GM19099 (cell line): ENCODE measurements around the gene CLHC1.

Source experiments
- POLR2A ChIP-seq: IDR thresholded peaks from 3 replicates; pipeline ENCODE4 v1.6.1; 2011; ENCODE audit warnings: low read depth; ENCODE audit not compliant: insufficient read length; ENCODE audit errors: extremely low read depth

CLHC1 gene

DNA sequence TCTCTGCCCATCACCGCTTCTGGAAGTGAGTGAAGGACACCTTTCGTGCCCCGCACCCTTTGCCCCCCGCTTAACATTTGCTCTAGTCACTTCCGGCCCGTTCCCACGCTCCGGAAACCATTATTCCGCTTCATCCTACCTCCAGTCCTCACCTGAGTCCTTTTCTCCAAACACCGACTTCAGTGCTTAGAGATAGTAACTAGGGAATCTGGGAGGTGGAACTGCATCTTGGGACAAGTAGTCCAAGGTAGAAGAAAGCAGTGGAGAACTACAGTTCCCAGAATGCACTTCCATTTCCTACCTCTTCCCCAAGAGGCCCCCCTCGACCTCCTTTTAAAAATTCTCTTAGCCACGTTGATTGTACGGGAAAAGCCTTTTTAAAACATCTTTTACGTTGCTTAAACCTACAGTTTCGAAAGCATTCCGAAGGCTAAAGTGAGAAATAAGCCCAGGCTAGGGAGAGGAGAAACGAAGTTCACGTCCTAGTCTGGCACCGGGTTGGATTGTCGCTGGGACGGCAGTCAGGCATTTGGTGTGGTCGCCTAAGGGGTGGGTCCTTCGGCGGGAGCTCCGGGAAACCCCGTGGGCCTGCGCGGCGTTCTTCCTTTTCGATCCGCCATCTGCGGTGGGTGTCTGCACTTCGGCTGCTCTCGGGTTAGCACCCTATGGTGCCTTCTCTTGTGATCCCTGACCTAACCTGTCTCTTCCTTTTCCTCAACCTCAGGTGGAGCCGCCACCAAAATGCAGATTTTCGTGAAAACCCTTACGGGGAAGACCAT is at the start of gene CLHC1, which contains the start of gene RPS27A:
CLHC1 (minus strand) TSS at position 210 of the 779 bp plus-strand sequence. CDS start 9,882 bp downstream, outside the sequence.
RPS27A (plus strand) TSS at position 605 of the 779 bp plus-strand sequence; CDS start at position 742, 137 bp downstream.
- TF ChIP-seq POLR2A = peak; percentile 96

DNA sequence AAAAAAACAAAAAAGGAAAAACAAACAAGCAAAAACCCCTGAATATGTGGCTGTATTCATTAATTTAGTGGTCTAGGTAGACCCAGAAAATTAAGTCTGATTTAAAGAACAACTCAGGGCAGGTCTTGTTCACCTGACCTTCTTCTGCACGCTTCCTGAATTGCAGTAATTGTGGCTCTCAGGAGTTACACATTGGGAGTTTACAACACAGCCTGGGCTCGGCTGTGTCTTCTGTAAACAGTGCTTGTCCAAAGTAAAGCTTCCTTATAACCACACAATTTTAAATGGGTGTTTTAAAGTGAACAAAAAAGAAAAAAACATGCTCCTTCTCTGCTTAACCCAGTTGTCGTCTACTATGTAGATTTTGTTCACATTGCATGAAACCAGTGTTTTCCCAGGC is 45.2 kb upstream of the CLHC1 start:
- TF ChIP-seq POLR2A = no peak

DNA sequence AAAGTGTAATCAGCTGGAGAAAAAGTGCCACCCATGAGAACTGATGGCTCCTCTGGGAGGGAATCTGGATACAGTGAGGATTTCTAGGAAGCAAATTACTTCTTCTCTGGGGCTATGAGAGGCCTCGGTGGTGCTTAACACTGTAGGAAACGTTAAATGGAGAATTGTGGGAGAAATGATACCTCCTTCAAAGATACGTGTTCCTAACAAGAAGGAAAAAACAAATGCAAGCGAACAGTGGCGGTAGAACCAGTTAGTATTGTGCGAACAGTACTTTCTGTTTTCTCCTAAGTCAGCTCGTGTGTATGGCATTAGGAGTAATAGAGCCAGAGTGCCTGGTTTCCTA is 37.5 kb upstream of the CLHC1 start:
- TF ChIP-seq POLR2A = no peak

DNA sequence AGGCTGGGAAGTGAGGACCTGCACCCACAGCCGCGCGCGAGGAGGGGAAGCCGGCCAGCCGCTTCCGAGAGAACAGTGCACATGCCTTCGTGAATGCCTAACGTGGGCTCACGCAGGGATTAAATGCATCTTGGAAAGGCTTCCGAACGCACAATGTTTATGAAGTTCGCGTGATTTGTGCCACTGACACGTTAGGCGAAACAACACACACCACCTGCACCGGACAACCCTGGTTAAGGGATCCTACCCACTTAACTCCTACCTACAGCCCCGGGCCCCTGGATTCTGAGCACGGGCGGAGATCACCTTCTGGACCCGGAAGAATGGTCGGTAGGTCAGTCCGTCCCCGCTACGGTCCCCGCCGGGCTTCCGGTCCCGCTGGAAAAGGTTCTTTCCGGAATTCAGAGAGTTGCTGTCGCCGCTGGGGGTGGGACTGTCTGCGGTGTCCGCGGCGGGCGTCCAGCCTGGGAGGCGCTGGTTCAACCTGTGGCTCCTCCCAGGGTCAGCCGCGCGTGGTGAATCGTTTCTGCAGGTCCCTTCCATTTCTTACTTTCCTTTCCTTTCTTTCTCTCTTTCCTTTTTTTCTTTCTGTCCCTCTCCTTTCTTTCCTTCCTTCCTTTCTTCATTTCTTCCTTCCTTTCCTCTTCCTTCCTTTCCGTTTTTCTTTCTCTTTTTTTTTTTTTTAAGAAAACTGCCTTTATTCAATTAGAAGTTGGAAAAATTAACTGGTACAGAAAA is 37.0 kb upstream of the CLHC1 start, which contains the start of gene MTIF2:
MTIF2 (minus strand) TSS at position 325 of the 738 bp plus-strand sequence. CDS start 5,373 bp downstream, outside the sequence.
- peak; percentile 96 for TF ChIP-seq POLR2A

DNA sequence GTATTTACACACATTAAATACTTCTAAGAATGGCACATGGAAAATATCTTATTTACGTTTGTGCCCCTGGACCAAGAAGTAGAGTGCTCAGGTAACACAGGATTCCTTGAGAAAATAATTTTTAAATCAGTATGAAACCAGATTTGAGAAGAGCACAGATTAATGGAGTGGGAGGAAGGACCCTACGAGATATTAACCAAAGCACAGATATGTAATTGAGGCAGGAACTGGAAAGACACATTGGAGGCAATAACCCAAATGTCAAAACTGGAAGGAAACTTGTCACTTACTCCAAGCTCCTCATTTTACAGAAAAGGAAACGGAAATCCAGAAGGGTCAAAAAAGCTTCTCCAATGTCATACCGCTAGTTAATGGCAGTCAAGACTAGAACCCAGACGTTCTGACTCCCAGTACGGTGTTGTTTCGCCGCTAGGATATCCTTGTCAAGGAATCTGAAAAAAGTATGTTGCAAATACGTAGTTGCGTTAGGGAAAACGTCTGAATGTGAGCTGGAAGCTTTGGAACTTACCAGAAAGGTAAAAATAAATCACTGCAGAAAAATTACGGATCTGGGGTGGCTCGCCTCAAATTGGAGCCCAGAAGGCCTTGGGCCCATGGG is 36.3 kb upstream of the CLHC1 start:
- no peak for TF ChIP-seq POLR2A

DNA sequence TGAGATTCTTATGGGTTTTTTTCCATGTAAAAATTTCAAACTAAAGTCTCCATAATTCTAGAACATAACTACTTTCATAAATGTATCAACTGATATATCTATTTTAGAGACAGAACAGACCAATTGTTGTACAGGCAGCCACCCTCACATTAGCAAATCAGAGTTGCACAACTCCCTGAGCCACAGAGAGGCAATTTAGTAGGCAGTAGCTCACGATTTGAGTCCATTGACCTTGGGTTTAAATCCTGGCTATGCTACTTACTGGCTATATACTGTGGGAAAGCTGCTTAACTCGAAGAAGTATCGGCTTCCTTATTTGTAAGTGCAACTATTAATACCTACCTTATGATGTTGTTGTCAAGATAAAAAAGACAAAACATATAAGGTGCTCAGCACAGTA is 20.7 kb upstream of the CLHC1 start:
- no peak for TF ChIP-seq POLR2A

DNA sequence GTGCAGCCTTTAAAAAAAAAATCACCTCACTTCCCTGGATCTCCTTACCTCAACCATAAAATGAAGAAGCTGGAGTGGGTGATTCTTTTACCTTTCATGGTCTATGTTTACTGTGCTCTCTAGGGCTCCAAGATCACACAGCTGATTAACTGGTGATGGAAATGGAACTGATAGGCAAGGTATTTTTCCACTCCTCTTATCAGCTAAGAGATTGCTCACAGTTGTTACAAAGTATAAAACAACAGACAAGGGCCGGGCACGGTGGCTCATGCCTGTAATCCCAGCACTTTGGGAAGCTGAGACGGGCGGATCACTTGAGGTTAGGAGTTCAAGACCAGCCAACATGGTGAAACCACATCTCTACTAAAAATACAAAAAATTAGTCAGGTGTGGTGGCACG is 14.9 kb upstream of the CLHC1 start:
- no peak for TF ChIP-seq POLR2A

DNA sequence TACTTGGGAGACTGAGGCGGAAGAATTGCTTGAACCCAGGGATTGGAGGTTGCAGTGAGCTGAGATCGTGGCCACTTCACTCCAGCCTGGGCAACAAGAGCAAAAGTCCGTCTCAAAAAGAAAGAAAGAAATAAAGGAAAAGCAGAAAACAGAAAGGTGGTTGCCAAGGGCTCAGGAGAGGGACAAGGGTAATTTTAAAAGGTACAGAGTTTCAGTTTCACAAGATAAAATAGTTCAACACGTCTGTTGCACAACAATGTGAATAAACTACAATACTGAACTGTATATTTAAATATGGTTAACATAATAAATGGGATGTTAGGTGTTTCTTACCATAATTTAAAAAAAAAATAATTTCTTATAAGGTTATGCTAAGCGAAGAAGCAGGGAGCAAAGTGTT is 13.3 kb upstream of the CLHC1 start:
- TF ChIP-seq POLR2A = no peak

DNA sequence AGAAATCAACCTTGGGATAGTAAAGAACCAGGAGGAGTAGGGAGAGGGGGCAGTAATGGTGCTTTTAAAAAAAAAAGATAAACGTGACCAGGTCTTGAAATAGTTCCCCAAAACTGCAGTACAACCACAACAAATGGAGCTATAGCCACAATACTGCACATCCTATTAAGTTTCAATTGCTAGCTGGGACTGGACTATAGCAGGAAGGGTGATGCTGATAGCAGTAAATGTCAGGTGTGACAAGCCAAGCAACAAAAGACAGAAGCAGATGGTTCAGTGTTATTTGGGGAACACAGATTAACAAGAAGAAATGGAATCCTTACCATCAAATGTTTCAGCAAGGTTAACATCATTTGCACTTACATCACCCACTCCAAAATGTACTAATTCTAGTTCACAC is 10.5 kb upstream of the CLHC1 start:
- no peak for TF ChIP-seq POLR2A

DNA sequence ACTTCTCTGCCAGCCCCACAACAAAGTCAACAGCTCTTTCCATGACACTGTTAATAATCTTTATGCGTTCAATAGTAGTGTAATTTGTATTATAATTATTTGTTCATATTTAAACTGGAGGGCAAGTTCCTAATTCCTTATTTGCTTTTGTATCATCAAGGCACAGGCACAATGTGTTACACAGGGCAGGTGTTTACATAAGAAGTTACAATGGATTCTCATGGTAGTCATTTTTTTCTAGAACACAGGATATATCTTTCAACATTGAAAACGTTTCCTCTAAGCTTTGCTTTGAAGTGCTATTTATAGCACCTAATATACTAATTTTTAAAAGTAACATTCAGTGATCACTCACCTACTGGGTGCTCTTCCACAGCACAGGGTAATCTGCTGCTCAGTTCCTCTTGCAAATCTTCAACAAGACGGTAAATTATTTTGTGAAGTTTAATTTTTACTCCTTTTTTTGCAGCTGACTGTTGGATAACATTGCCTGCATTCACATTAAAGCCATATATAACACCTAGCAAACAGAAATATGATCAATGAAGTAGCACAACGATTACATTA is 7.6 kb upstream of the CLHC1 start:
- TF ChIP-seq POLR2A = no peak

DNA sequence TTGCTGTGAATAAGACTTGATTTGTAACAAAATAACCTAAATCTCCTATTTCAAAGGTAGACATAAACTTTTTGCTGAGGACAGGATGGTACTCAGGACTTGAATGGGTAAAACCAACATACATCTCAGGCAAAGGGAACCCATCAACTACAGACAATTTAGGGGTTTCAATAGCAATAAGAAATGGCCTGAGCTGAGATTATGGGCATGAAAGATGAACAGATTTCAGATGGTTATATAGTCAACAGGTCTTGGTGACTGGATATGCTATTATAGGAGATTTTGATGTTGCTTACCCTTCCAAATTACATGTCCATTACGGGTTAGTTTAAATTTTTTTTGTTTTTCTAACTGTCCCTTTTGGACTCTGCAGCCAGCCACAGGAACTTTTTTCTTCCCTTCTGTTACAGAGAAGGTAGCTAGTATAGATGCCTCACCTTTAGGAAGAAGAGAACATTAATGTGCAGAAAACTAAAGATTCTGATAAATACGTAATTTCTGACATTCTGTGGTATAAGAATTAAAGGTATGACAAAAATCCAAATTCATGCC is 5.0 kb upstream of the CLHC1 start:
- TF ChIP-seq POLR2A = no peak

DNA sequence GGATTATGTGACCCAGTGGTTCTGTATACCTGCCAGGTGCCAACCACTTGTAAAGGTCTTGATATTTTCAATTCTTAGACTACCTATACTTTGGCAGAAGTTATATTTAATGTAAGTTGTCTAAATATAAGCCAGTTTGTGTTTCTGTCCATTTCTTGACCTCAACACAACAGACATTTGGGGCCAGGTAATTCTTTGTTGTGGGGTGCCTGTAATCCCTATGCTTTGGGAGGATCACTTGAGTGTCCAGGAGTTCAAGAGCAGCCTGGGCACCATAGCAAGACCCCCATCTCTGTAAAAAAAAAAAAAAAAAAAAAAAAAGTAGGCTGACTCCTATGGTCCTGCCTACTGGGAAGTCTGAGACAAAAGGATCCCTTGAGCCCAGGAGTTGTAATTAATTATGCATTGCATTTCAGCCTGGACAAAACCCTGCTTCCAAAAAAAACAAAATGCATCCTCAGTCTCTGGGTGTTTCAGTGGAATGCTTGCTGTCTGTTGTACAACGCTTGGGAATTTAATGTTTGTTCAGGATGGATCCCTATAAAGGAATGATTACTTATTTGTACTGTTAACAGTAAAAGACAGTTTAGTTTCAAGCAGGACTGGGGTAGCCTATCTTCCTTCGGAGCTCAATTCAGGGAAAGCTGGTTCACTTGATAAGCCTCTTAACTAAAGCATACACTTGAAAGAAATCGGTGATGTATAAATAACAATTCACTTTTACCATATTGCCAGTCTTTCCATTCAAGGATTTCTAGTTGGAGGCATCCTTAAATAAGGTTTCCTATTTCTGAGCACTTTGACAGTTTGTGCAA is 3.8 kb upstream of the CLHC1 start:
- TF ChIP-seq POLR2A = peak; percentile 32

DNA sequence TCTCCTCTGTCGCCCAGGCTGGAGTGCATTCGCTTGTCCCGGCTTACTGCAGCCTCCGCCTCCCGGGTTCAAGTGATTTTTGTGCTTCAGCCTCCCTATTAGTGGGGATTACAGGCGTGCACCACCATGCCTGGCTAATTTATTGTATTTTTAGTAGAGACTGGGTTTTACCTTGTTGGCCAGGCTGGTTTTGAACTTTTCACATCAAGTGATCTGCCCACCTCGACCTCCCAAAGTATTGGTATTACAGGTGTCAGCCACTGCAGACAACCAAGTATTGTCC is 1.5 kb upstream of the CLHC1 start:
- TF ChIP-seq POLR2A = no peak

DNA sequence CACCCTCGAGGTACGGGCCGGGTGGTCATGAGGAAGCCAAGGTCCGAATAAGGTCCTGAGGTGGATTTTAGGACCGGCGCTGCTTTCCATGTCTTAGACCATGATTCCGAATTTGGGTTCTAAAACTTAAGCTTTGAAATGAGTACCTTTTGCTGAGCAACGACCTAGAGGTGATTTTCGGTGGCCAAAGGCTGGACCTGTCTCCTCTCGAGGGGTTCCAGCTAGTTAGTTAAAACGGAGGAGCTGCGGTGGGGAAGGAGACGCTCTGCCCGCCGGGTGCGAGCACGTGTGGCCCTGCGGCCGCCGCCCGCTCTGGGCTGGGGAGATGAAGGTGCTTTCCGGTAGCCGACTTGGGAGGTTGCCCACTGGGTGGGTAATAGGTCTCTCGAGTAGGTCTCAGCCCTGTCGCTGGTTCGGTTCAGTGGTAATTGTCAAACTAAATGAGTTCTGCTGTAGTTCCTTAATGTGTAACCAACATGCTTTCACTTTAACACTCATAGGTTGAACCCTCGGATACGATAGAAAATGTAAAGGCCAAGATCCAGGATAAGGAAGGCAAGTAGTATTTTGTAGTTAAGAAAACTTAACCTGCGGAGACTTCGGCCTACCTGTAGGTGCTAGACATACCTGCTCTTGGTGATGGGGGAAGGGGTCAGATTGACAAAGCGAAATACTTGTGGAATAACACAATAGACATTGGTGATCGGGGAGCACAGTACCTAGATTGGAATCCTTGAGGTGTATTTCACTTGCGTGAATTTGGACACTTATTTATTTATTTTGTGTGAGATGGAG is 967 bp upstream of the CLHC1 start:
- no peak for TF ChIP-seq POLR2A
